Ishikawa (cell line): Measurements from ENCODE around the gene PRKCE.

ENCODE experiments used
- CEBPB ChIP-seq: IDR thresholded peaks from 2 replicates; pipeline ENCODE4 v1.6.1; 2012
- CREB1 ChIP-seq: IDR thresholded peaks from 2 replicates; pipeline ENCODE4 v1.6.1; 2012; ENCODE audit warnings: low read depth
- EGR1 ChIP-seq: IDR thresholded peaks from 2 replicates; pipeline ENCODE4 v1.6.1; 2012
- EP300 ChIP-seq: IDR thresholded peaks from 2 replicates; pipeline ENCODE4 v1.6.1; 2012; ENCODE audit warnings: borderline replicate concordance
- FOXM1 ChIP-seq: IDR thresholded peaks from 2 replicates; pipeline ENCODE4 v1.6.1; 2012; ENCODE audit warnings: low read depth, borderline replicate concordance
- NFIC ChIP-seq: IDR thresholded peaks from 2 replicates; pipeline ENCODE4 v1.6.1; 2012
- RAD21 ChIP-seq: IDR thresholded peaks from 2 replicates; pipeline ENCODE4 v1.6.1; 2012; ENCODE audit warnings: low read depth
- TAF1 ChIP-seq: IDR thresholded peaks from 2 replicates; pipeline ENCODE4 v1.6.1; 2012; ENCODE audit warnings: low read depth, mild to moderate bottlenecking
- TCF12 ChIP-seq: IDR thresholded peaks from 2 replicates; pipeline ENCODE4 v1.6.1; 2012; ENCODE audit warnings: low read depth
- TEAD4 ChIP-seq: IDR thresholded peaks from 2 replicates; pipeline ENCODE4 v1.6.1; 2012
- YY1 ChIP-seq: IDR thresholded peaks from 2 replicates; pipeline ENCODE4 v1.6.1; 2012; ENCODE audit warnings: low read depth
- ZBTB7A ChIP-seq: IDR thresholded peaks from 2 replicates; pipeline ENCODE4 v1.6.1; 2012; ENCODE audit warnings: low read depth
- TF ChIP-seq, protein P1 (sequence below): IDR thresholded peaks from 2 replicates; pipeline ENCODE4 v1.6.1; 2012
- TF ChIP-seq, protein P2 (sequence below): IDR thresholded peaks from 2 replicates; pipeline ENCODE4 v1.6.1; 2012
- TF ChIP-seq, protein P3 (sequence below): IDR thresholded peaks from 2 replicates; pipeline ENCODE4 v1.6.1; 2012; ENCODE audit warnings: low read depth, mild to moderate bottlenecking

PRKCE gene

DNA sequence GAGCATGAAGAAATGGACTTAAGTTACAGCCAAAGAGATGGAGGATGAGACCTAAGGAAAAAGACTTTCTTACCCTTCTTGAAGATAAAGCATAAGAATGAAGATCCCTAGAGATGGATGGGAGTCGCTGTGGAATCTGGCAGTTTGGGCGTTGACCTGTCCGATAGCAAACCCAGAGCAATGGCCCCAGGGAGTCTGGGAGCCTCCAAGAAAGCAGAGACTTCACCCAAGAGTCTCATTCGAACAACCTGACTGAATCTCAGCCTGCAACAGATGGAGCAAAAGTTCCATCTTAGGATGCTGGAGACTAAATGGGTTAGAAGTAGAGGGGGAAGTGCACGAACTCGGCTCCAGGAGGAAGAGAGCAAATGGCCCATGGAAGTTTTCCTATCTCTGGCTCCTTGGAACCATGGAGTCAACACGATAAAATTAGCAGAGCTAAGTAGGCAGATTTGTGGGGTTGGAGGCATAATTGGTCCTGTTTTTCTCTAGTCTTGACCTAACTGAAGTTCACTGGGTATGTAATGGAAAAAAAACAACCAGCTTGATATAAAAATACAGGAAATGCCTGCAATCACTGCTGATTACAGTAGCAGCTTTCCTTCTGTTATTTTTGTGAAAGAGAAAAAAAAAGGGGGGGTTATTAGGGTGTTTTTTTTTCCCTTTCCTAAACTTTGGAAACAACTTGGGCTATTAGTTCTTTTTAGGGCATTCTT, 467.3 kb downstream of the PRKCE start:
- TF ChIP-seq YY1 = no peak

DNA sequence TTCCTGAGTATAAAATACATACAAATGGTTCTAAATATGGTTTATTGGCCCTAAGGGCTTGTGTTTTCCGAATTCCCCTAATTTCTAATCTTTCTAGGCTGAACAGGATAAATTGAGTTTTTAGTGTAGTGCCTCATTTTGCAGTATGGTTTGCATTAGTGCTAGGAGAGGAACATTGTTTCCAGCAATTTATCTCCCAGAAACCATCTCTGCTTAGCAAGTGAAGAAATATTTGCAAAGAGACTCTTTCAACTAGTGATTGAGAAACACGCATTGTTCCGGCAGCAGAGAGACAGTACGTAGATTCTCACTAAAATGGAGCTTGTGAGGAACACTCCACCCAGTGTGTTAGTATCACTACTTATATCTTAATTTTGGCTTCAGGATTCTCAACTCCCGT, 468.0 kb downstream of the PRKCE start:
- TF ChIP-seq TCF12 (no peak), CREB1 (no peak), TEAD4 (no peak), NFIC (no peak), EP300 (no peak)
- TF ChIP-seq, protein P1, sequence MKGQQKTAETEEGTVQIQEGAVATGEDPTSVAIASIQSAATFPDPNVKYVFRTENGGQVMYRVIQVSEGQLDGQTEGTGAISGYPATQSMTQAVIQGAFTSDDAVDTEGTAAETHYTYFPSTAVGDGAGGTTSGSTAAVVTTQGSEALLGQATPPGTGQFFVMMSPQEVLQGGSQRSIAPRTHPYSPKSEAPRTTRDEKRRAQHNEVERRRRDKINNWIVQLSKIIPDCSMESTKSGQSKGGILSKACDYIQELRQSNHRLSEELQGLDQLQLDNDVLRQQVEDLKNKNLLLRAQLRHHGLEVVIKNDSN = no peak
- TF ChIP-seq, protein P2, sequence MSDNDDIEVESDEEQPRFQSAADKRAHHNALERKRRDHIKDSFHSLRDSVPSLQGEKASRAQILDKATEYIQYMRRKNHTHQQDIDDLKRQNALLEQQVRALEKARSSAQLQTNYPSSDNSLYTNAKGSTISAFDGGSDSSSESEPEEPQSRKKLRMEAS = no peak
- TF ChIP-seq, protein P3, sequence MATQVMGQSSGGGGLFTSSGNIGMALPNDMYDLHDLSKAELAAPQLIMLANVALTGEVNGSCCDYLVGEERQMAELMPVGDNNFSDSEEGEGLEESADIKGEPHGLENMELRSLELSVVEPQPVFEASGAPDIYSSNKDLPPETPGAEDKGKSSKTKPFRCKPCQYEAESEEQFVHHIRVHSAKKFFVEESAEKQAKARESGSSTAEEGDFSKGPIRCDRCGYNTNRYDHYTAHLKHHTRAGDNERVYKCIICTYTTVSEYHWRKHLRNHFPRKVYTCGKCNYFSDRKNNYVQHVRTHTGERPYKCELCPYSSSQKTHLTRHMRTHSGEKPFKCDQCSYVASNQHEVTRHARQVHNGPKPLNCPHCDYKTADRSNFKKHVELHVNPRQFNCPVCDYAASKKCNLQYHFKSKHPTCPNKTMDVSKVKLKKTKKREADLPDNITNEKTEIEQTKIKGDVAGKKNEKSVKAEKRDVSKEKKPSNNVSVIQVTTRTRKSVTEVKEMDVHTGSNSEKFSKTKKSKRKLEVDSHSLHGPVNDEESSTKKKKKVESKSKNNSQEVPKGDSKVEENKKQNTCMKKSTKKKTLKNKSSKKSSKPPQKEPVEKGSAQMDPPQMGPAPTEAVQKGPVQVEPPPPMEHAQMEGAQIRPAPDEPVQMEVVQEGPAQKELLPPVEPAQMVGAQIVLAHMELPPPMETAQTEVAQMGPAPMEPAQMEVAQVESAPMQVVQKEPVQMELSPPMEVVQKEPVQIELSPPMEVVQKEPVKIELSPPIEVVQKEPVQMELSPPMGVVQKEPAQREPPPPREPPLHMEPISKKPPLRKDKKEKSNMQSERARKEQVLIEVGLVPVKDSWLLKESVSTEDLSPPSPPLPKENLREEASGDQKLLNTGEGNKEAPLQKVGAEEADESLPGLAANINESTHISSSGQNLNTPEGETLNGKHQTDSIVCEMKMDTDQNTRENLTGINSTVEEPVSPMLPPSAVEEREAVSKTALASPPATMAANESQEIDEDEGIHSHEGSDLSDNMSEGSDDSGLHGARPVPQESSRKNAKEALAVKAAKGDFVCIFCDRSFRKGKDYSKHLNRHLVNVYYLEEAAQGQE = no peak

DNA sequence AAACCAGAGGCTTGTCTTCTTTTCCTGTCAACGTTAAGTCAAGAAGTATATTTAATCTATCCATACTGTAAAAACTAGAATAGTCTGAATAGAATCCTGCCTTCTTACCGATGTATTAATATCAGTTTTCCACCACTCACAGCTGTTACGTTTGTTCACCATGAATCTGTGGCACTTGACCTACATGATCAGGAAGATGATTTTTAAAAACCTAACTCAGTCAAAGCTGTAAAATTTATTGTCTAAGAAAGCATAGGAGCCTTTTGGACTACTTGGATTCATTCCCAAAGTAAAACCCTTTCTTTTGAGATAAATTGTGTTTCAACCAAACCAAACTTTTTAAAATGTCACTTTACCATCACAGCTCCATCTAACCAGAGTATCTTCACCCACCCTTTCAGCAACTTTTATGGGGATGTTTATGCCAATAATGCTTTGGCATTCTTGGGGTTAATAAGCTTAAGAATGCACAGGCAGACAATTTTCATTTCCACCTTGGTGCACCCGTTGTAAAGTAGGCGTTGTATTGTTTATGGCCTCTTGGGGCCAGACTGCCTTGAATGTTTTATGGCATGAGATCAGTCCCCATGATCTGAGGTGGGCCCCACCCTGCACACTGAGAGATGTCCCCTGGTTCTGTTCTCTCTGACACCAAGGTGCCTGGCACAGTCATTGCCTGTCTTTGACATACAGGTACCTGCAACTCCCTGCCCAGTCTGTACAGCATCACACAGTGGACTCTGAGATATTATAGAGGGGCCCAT, 469.5 kb downstream of the PRKCE start:
- TF ChIP-seq, protein P2 = no peak
- TF ChIP-seq TEAD4 (no peak), ZBTB7A (no peak), FOXM1 (no peak), RAD21 (no peak), EP300 (no peak), YY1 (no peak)

DNA sequence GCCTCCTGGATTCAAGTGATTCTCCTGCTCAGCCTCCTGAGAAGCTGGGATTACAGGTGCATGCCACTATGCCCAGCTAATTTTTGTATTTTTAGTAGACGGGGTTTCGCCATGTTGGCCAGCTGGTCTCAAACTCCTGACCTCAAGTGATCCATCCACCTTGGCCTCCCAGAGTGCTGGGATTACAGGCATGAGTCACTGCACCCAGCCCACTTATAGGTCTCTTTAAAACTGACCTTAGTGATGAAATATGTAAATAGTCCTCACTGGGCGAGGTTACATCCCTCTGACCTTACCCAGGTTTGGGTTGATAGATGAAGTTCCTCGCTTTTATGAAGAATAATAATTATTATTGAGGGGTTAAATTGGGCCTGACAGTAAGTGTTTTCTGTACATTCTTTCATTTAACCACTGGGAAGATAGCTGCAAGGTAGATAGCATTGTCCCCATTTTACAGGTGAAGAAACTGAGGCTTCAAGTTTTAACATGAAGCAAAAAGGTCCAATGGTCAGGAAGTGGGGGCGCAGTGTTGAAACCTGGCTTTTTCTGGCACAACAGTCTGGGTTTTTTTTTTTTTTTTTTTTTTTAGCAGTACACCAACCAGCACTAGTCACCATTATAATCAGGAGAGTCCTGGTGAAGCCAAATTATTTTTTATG, 471.0 kb downstream of the PRKCE start:
- TF ChIP-seq, protein P1 = no peak
- TF ChIP-seq, protein P2 = no peak
- no peak for TF ChIP-seq RAD21
- no peak for TF ChIP-seq ZBTB7A
- TF ChIP-seq NFIC = no peak
- TF ChIP-seq YY1 = no peak
- no peak for TF ChIP-seq FOXM1
- TF ChIP-seq TCF12 = no peak
- no peak for TF ChIP-seq CREB1
- TF ChIP-seq, protein P3 = no peak
- TF ChIP-seq EGR1 = no peak
- TF ChIP-seq CEBPB = no peak
- TF ChIP-seq EP300 = no peak
- TF ChIP-seq TAF1 = no peak
- TF ChIP-seq TEAD4 = no peak

DNA sequence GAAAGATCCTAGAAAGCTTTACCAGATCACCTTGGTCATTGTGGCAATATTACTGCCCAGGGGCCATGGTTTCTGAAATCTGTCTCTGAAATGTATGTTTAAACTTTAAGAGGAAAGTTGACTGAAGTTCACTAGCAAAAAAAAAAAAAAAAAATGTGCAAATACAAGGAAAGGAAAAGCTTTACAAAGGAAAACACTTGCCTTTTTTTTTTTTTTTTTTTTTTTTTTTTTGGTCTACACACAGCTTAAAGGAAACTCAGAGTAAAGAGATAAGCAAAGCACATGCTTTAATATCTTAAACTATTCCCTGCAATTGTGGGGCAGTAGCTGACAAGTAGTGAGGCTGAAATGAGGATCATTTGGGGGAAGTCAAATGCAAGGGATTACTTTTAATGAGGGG, 471.5 kb downstream of the PRKCE start:
- TF ChIP-seq EGR1 = no peak
- no peak for TF ChIP-seq TEAD4
- TF ChIP-seq ZBTB7A = no peak
- TF ChIP-seq TCF12 = no peak
- TF ChIP-seq CEBPB = no peak
- no peak for TF ChIP-seq YY1
- TF ChIP-seq EP300 = no peak
- TF ChIP-seq FOXM1 = no peak
- no peak for TF ChIP-seq RAD21
- TF ChIP-seq, protein P1 = no peak
